Progenitor cell of endocrine pancreas (in vitro differentiated cells): Measurements from ENCODE around the gene MMP11. TPM values are rescaled to one million over a fixed set of nuclear protein-coding genes. Genes with fewer than 3 reads are reported as not detected.

Experiments used
- DNase-seq: peaks from one replicate; pipeline ENCODE4 v3.0.0; 2021; ENCODE audit warnings: low spot score; ENCODE audit not compliant: unreplicated experiment
- H3K27ac Mint-ChIP-seq: 2 replicates; pipeline ENCODE4 v1.8.0; 2021; ENCODE audit warnings: mild to moderate bottlenecking, moderate library complexity, mixed read lengths
- H3K27me3 Mint-ChIP-seq: 2 replicates; pipeline ENCODE4 v1.8.0; 2021; ENCODE audit warnings: mixed read lengths
- H3K36me3 Mint-ChIP-seq: 2 replicates; pipeline ENCODE4 v1.8.0; 2022; ENCODE audit warnings: mixed read lengths; ENCODE audit not compliant: insufficient read depth
- H3K4me1 Mint-ChIP-seq: 2 replicates; pipeline ENCODE4 v1.8.0; 2021; ENCODE audit warnings: low read depth, mixed read lengths
- H3K4me3 Mint-ChIP-seq: 2 replicates; pipeline ENCODE4 v1.8.0; 2021; ENCODE audit warnings: low read depth, mild to moderate bottlenecking, moderate library complexity, mixed read lengths
- H3K9me3 Mint-ChIP-seq: 2 replicates; pipeline ENCODE4 v1.8.0; 2021; ENCODE audit warnings: low read depth, mixed read lengths
- CTCF ChIP-seq: fragments of 200-600 bp; sonication (generic); IDR thresholded peaks from one replicate; pipeline ENCODE4 v1.5.0; 2021; ENCODE audit warnings: antibody characterized with exemption, mild to moderate bottlenecking; ENCODE audit not compliant: unreplicated experiment
- total RNA-seq: library from RNA; stranded (reverse); gene quantifications from 2 replicates; pipeline ENCODE4 v1.2.1, GENCODE V29; 2021

Gene MMP11
- total RNA-seq, 1 donor from 2014 or later: 50.2 TPM

GRCh38 chr22:23754220-23754919, 18.3 kb upstream of the MMP11 start, which contains the start of gene VPREB3:
Gene VPREB3 (minus strand): TSS chr22:23754425. CDS start chr22:23754363, 62 bp downstream.
- TF ChIP-seq CTCF: no peak
- H3K4me3 Mint-ChIP-seq: peak within 1 kb of the TSS; percentile 16
- no peak within 1 kb of the TSS for H3K27ac Mint-ChIP-seq
- peaks cover 10% of the 10 kb centered on the region for H3K4me1 Mint-ChIP-seq
- H3K9me3 Mint-ChIP-seq: no peaks in the 10 kb centered on the region
- no peaks in the 10 kb centered on the region for H3K27me3 Mint-ChIP-seq
- H3K36me3 Mint-ChIP-seq: peaks cover 2% of the 10 kb centered on the region
- no peak for DNase-seq

- Mint-ChIP-seq H3K27me3 (peaks cover under 1% of the 10 kb centered on the region), H3K36me3 (no peaks in the 10 kb centered on the region), H3K27ac (no peak overlapping the region), H3K9me3 (no peaks in the 10 kb centered on the region), H3K4me1 (peaks cover 4% of the 10 kb centered on the region), H3K4me3 (no peak overlapping the region)
- DNase-seq: no peak
- TF ChIP-seq CTCF: no peak
Measured at GRCh38 chr22:23754980-23755636, 17.5 kb upstream of the MMP11 start.

- H3K36me3 Mint-ChIP-seq: no peaks in the 10 kb centered on the region
- H3K9me3 Mint-ChIP-seq: no peaks in the 10 kb centered on the region
- no peak for TF ChIP-seq CTCF
- DNase-seq: no peak
- H3K4me3 Mint-ChIP-seq: no peak overlapping the region
- H3K27ac Mint-ChIP-seq: no peak overlapping the region
- H3K27me3 Mint-ChIP-seq: peaks cover 4% of the 10 kb centered on the region
- H3K4me1 Mint-ChIP-seq: no peaks in the 10 kb centered on the region
Measured at GRCh38 chr22:23755711-23756110, 16.9 kb upstream of the MMP11 start.

GRCh38 chr22:23756891-23757290, 15.8 kb upstream of the MMP11 start:
- Mint-ChIP-seq H3K9me3 (no peaks in the 10 kb centered on the region), H3K27ac (peak overlapping the region; percentile 6), H3K27me3 (peaks cover 4% of the 10 kb centered on the region), H3K36me3 (no peaks in the 10 kb centered on the region), H3K4me1 (no peaks in the 10 kb centered on the region), H3K4me3 (no peak overlapping the region)
- no peak for TF ChIP-seq CTCF
- DNase-seq: no peak

- no peak overlapping the region for H3K4me3 Mint-ChIP-seq
- peaks cover 4% of the 10 kb centered on the region for H3K4me1 Mint-ChIP-seq
Measured at GRCh38 chr22:23759566-23759965, 13.1 kb upstream of the MMP11 start.

More at GRCh38 chr22:23759566-23759965, 13.1 kb upstream of the MMP11 start:
- Mint-ChIP-seq H3K27me3 (peaks cover 4% of the 10 kb centered on the region), H3K36me3 (no peaks in the 10 kb centered on the region), H3K9me3 (no peaks in the 10 kb centered on the region), H3K27ac (no peak overlapping the region)
- no peak for TF ChIP-seq CTCF
- DNase-seq: no peak
